GM12892 (cell line): ENCODE data around the gene DCAF17.

Source experiments
- POLR2A ChIP-seq: IDR thresholded peaks from 2 replicates; pipeline ENCODE4 v1.6.1; 2011; ENCODE audit warnings: low read depth, low read length, control low read depth
- POLR2AphosphoS5 ChIP-seq: IDR thresholded peaks from 2 replicates; pipeline ENCODE4 v1.6.1; 2011; ENCODE audit warnings: low read depth, low read length, control low read depth
- TAF1 ChIP-seq: IDR thresholded peaks from 2 replicates; pipeline ENCODE4 v1.6.1; 2011; ENCODE audit warnings: low read depth, mild to moderate bottlenecking, control low read depth, low read length, borderline replicate concordance

GRCh38 chr2:171521361-171522051 is 87.5 kb downstream of the DCAF17 start:
- TF ChIP-seq TAF1 = no peak
- TF ChIP-seq POLR2AphosphoS5 = no peak
- no peak for TF ChIP-seq POLR2A
